K562 (cell line): ENCODE data around the gene CD151. TPM values are rescaled to one million over a fixed set of nuclear protein-coding genes. Genes with fewer than 3 reads are reported as not detected.

Experiments used
- ATAC-seq: fragments of 200-7000 bp; cut with Tn5 transposase; 3 replicates; pipeline ENCODE4 v1.9.1; 2020; ENCODE audit warnings: moderate library complexity
- BruUV-seq: library from RNA; stranded (reverse); fragments of 400-500 nt; replicated peaks from 2 replicates; lab custom pipeline; 2021; lab: Mats Ljungman, UMichigan
- CTCF ChIA-PET: fragments of 300-600 bp; formaldehyde crosslinking; extraction: SDS; loops from one replicate; lab custom pipeline; 2021; ENCODE audit warnings: low intra/inter-chr PET ratio; lab: Yijun Ruan, JAX
- POLR2A ChIA-PET: fragments of 300-600, 350-650 bp; sonication (Branson Sonifier 250); formaldehyde crosslinking; extraction: SDS; loops from one replicate; lab custom pipeline; 2021; ENCODE audit warnings: antibody characterized with exemption, inconsistent platforms; lab: Yijun Ruan, JAX
- DNase-seq, 4 experiments: peaks; one replicate each; pipeline versions ENCODE4 v3.0.0 to v3.0.0-alpha.2; 2011 to 2018; ENCODE audit warnings: low spot score in 3 of 4, mixed read lengths in 3 of 4; ENCODE audit errors: extremely low read depth in 1 of 4
- FAIRE-seq: peaks from 2 replicates; lab custom pipeline; 2011; peaks lifted over from hg19 to GRCh38; lab: Jason Lieb, UNC
- H2AFZ ChIP-seq: 2 replicates; pipeline ENCODE4 v1.6.0; 2011; ENCODE audit warnings: low read depth, low read length, control low read depth, inconsistent platforms
- H3K27ac ChIP-seq: fragments of 200-600 bp; 3 replicates; pipeline ENCODE4 v1.8.0; 2011; ENCODE audit warnings: low read depth, mild to moderate bottlenecking, control low read depth, inconsistent platforms, low read length, moderate library complexity, mixed read lengths; ENCODE audit errors: extremely low read depth
- H3K27me3 ChIP-seq, 2 experiments: fragments of 300-600 bp in 1 of 2; 2 replicates in 1 of 2; 3 replicates in 1 of 2; pipeline versions ENCODE4 v1.6.0 to v1.8.0; 2011; ENCODE audit warnings: inconsistent platforms in 2 of 2, low read length in 2 of 2, mild to moderate bottlenecking in 1 of 2, mixed read lengths in 1 of 2, moderate library complexity in 1 of 2; ENCODE audit not compliant: control insufficient read depth in 2 of 2, insufficient read depth in 2 of 2
- H3K36me3 ChIP-seq: fragments of 300-600 bp; 3 replicates; pipeline ENCODE4 v1.8.0; 2011; ENCODE audit warnings: mild to moderate bottlenecking, low read length, inconsistent platforms; ENCODE audit not compliant: control insufficient read depth, insufficient read depth
- H3K4me1 ChIP-seq, 2 experiments: fragments of 200-600 bp in 1 of 2; replicated peaks in 1 of 2; 2 replicates in 1 of 2; 3 replicates in 1 of 2; pipeline versions ENCODE4 v1.5.1 to v1.8.0; 2011; ENCODE audit warnings: inconsistent platforms in 2 of 2, low read length in 2 of 2, mild to moderate bottlenecking in 1 of 2, mixed read lengths in 1 of 2, moderate library complexity in 1 of 2; ENCODE audit not compliant: control insufficient read depth in 2 of 2, insufficient read depth in 2 of 2
- H3K4me2 ChIP-seq: 2 replicates; pipeline ENCODE4 v1.6.1; 2011; ENCODE audit warnings: low read length, control low read depth, inconsistent platforms, mixed read lengths; ENCODE audit not compliant: insufficient read depth
- H3K4me3 ChIP-seq: fragments of 200-600 bp; sonication (generic), shearing (Covaris generic); 2 replicates; pipeline ENCODE4 v1.5.1; 2016; ENCODE audit warnings: control low read depth, inconsistent platforms
- H3K79me2 ChIP-seq: fragments of 200-600 bp; 3 replicates; pipeline ENCODE4 v1.8.0; 2011; ENCODE audit warnings: low read length, inconsistent platforms; ENCODE audit not compliant: control insufficient read depth, insufficient read depth
- H3K9ac ChIP-seq, 2 experiments: 2 replicates each; pipeline versions ENCODE4 v1.6.0 to v1.6.1; 2011; ENCODE audit warnings: low read depth in 2 of 2, low read length in 2 of 2, control low read depth in 1 of 2, inconsistent platforms in 1 of 2, mild to moderate bottlenecking in 1 of 2, mixed read lengths in 1 of 2; ENCODE audit not compliant: insufficient read depth in 1 of 2
- H3K9me1 ChIP-seq: one replicate; pipeline ENCODE4 v1.6.0; 2011; ENCODE audit warnings: inconsistent platforms, mild to moderate bottlenecking, low read length, moderate library complexity; ENCODE audit not compliant: control insufficient read depth, insufficient read depth
- H3K9me3 ChIP-seq: replicated peaks from 2 replicates; pipeline ENCODE4 v1.5.1; 2011; ENCODE audit warnings: low read depth, low read length, inconsistent platforms; ENCODE audit not compliant: control insufficient read depth, insufficient read depth
- H4K20me1 ChIP-seq: replicated peaks from 2 replicates; pipeline ENCODE4 v1.6.1; 2011; ENCODE audit warnings: low read length, inconsistent platforms, mixed read lengths; ENCODE audit not compliant: control insufficient read depth, insufficient read depth
- ATF1 ChIP-seq, 2 experiments: fragments of 450-650 bp in 1 of 2; IDR thresholded peaks; 2 replicates each; pipeline ENCODE4 v1.6.1; 2016; ENCODE audit warnings: missing compliant biosample characterization in 1 of 2, missing genetic modification characterization in 1 of 2
- CAMTA2 ChIP-seq: fragments of 250-450 bp; sonication (Bioruptor Pico); conservative IDR thresholded peaks from 2 replicates; pipeline ENCODE4 v1.5.1; 2022
- GATAD2A ChIP-seq: fragments of 450-650 bp; IDR thresholded peaks from 2 replicates; pipeline ENCODE4 v1.6.1; 2017
- HDGF ChIP-seq: fragments of 450-650 bp; IDR thresholded peaks from 2 replicates; pipeline ENCODE4 v1.6.1; 2016
- HNRNPH1 ChIP-seq: fragments of 200-400 bp; formaldehyde crosslinking; optimal IDR thresholded peaks from 2 replicates; pipeline ENCODE3; 2017; ENCODE audit warnings: low read depth, mild to moderate bottlenecking, low read length, moderate library complexity
- SAP30 ChIP-seq: fragments of 200-600 bp; sonication (generic); IDR thresholded peaks from 2 replicates; pipeline ENCODE4 v1.6.1; 2012; ENCODE audit warnings: borderline replicate concordance, low read depth, mild to moderate bottlenecking, moderate library complexity, low read length, control low read depth, inconsistent platforms; ENCODE audit not compliant: insufficient read depth, poor library complexity, severe bottlenecking
- SIN3B ChIP-seq: fragments of 450-650 bp; IDR thresholded peaks from 2 replicates; pipeline ENCODE4 v1.6.1; 2017; ENCODE audit warnings: low read depth, mild to moderate bottlenecking, moderate library complexity
- TAF1 ChIP-seq: IDR thresholded peaks from 2 replicates; pipeline ENCODE4 v1.6.1; 2011; ENCODE audit warnings: mild to moderate bottlenecking, low read length, moderate library complexity; ENCODE audit not compliant: insufficient read depth, control insufficient read depth, severe bottlenecking; ENCODE audit errors: extremely low read depth
- TAL1 ChIP-seq: fragments of 450-650 bp; IDR thresholded peaks from 2 replicates; pipeline ENCODE4 v1.6.1; 2016; ENCODE audit warnings: mild to moderate bottlenecking
- YY1 ChIP-seq, 3 experiments: IDR thresholded peaks; 2 replicates each; pipeline ENCODE4 v1.6.1; 2011; ENCODE audit warnings: low read length in 2 of 3, mild to moderate bottlenecking in 2 of 3, moderate library complexity in 2 of 3, borderline replicate concordance in 1 of 3, control low read depth in 1 of 3, low read depth in 1 of 3; ENCODE audit not compliant: insufficient read depth in 3 of 3, insufficient replicate concordance in 2 of 3, control insufficient read depth in 1 of 3, insufficient read length in 1 of 3; ENCODE audit errors: extremely low read depth in 1 of 3
- ZEB2 ChIP-seq: fragments of 450-650 bp; IDR thresholded peaks from 2 replicates; pipeline ENCODE4 v1.6.1; 2016
- ZNF592 ChIP-seq: fragments of 450-650 bp; IDR thresholded peaks from 2 replicates; pipeline ENCODE4 v1.6.1; 2017; ENCODE audit warnings: antibody characterized with exemption, mild to moderate bottlenecking
- ZNF75A ChIP-seq: fragments of 450-650 bp; formaldehyde crosslinking; IDR thresholded peaks from 2 replicates; pipeline ENCODE4 v1.4.0; 2020; ENCODE audit warnings: mild to moderate bottlenecking
- WGBS: fragments of 100-300 bp; shearing (Covaris generic); methylation state at CpG from one replicate; pipeline ENCODE4 v1.1.6; 2016; ENCODE audit warnings: low coverage, mixed read lengths; ENCODE audit not compliant: insufficient coverage; ENCODE audit errors: missing lambda C conversion rate; 5-methylcytosine and 5-hydroxymethylcytosine counted together
- in situ Hi-C: fragments of 300-500 bp; cut with MboI; formaldehyde crosslinking; loops from 4 replicates; pipeline ENCODE4 v1.15.0; 2018; ENCODE audit warnings: inconsistent platforms, mixed read lengths
- intact Hi-C: fragments of 100-400 bp; cut with micrococcal nuclease; formaldehyde crosslinking; loops from 2 replicates; pipeline ENCODE4 v1.14.2; 2022
- polyA plus RNA-seq, 8 experiments: library from polyadenylated mRNA; depleted of rRNA in 4 of 8; stranded (reverse) in 5 of 8; unstranded in 3 of 8; fragments of >200 nt; fragmentation: Nextera tagmentation in 2 of 8; fragmentation: Illumina TruSeq in 1 of 8; extraction: Ambion mirVana in 2 of 8; extraction: Trizol in 1 of 8; gene quantifications; 2 replicates each; pipeline versions ENCODE4 v1.2.1 to v1.2.3, GENCODE V29; 2011 to 2014; ENCODE audit warnings: inconsistent platforms in 1 of 8, missing spikeins in 1 of 8
- total RNA-seq, 7 experiments: library from RNA; depleted of rRNA in 6 of 7; stranded (reverse); fragments of >200 nt in 6 of 7; fragmentation: Illumina TruSeq in 2 of 7; extraction: Trizol in 2 of 7; gene quantifications; 2 replicates each; pipeline versions ENCODE4 v1.2.1 to v1.2.3, GENCODE V29; 2011 to 2021; ENCODE audit warnings: low replicate concordance in 1 of 7
- TF ChIP-seq, protein P1 (sequence below): sonication (generic); formaldehyde crosslinking; IDR thresholded peaks from 2 replicates; pipeline ENCODE4 v1.5.0; 2020; ENCODE audit warnings: missing genetic modification reagents

CD151 gene
- total and polyA plus RNA-seq, 9 of the 15 experiments (the other 6 are each of a cell fraction or from before 2014, with no cell fraction given), result 2.3 to 187 (median 140) TPM

DNA sequence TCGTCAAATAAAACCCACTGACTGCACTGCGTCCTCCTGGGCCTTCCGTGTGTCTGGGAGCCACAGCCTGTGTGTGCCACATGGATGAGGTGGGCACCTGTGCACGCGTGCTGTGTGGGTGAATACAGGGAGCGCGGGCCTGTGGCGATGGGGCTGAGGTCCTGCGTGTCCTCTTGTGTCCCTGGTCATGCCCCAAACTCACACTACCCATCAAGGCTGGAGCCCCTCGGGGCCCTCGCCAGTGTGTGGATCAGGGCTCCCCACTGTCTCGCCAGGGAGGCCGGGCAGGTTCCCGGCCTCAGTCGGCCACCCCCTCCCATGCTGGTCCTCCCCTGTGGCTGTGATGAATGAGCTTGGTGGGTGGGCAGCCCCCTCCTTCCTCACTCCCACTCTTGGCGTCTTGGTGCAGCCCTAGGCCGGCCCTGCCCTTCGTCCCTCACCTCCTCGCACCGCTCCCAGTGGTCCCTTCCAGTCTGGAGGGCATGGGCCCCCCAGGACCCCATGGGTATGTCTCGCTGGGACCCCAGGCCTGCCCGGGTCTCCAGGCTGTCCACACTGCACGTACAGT is 707 bp upstream of the CD151 start (continued):
- TF ChIP-seq HDGF (0 out of 2 replicates have a peak, but pooled peaks have one; percentile 69), CAMTA2 (CRISPR knock-in tag) (no peak), TAL1 (no peak), YY1 (IDR thresholded peaks at IDR 0.05; ENCODE audit: borderline replicate concordance in 1 of 3, control insufficient read depth in 1 of 3, extremely low read depth in 1 of 3, insufficient read depth in 3 of 3, insufficient read length in 1 of 3, insufficient replicate concordance in 2 of 3, low read depth in 1 of 3, low read length in 2 of 3) (no peak)
- TF ChIP-seq, all 486 proteins: peak for 8

- Histone ChIP-seq H2AFZ (peak overlapping the region; percentile 53; the same call in 1 of the 2 replicates), H3K27me3 (no peaks in the 10 kb centered on the region), H3K4me1 (peaks cover 17 to 91% of the 10 kb centered on the region in 2 experiments; a peak in 4 of 5 replicates), H3K79me2 (peaks cover 44% of the 10 kb centered on the region), H3K9me3 (no peaks in the 10 kb centered on the region), H3K9me1 (peaks cover 2% of the 10 kb centered on the region), H3K9ac (peak overlapping the region; percentile 92 to 95), H3K36me3 (peaks cover 40% of the 10 kb centered on the region; the same call in 2 of the 3 replicates), H3K4me3 (peak overlapping the region; percentile 87), H4K20me1 (peaks cover 7% of the 10 kb centered on the region), H3K27ac (peak overlapping the region; percentile 94), H3K4me2 (peak overlapping the region; percentile 85)
- ChIA-PET POLR2A (interaction anchor here (0.5 to 2.3 kb wide), 8 partner anchors 9 to 360 kb away, joined by 3 to 20 read pairs (median 4); partner anchors contain the start of genes PNPLA2, POLR2L and TSPAN4), CTCF (no interaction called here)
- WGBS, result under 1% methylated on average over 30 of the region's 55 CpGs
- intact Hi-C loops (loop anchor here (2.0 kb wide), 1 partner anchor 28 kb away; the partner anchor contains the start of gene PIDD1), in situ Hi-C loops (no loop called here)
- no TSS peak for BruUV-seq
- ATAC-seq, result peak; percentile 73
- peak; percentile 64 to 76 (median 68) for DNase-seq
- no peak for FAIRE-seq
- TF ChIP-seq SIN3B (0 out of 2 replicates have a peak, but pooled peaks have one; percentile 29), TAF1 (peak; percentile 49), GATAD2A (peak; percentile 43; the same call in 1 of the 2 replicates), ATF1 (CRISPR knock-in tag; IDR thresholded peaks at IDR 0.05) (no peak), ATF1 (tag; IDR thresholded peaks at IDR 0.05) (0 out of 2 replicates have a peak, but pooled peaks have one; percentile 24), ZEB2 (no peak), SAP30 (no peak), HDGF (no peak), HNRNPH1 (no peak), ZNF592 (no peak), ZNF75A (CRISPR knock-in tag) (no peak)
- TF ChIP-seq, protein P1, sequence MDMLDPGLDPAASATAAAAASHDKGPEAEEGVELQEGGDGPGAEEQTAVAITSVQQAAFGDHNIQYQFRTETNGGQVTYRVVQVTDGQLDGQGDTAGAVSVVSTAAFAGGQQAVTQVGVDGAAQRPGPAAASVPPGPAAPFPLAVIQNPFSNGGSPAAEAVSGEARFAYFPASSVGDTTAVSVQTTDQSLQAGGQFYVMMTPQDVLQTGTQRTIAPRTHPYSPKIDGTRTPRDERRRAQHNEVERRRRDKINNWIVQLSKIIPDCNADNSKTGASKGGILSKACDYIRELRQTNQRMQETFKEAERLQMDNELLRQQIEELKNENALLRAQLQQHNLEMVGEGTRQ (CRISPR knock-in tag), result no peak
These were observed 501 bp downstream of the CD151 start for GRCh38 chr11:833114-833791.
